Coronary artery (tissue), 2 donors: Measurements from ENCODE around the gene MICB.
A peak's percentile ranks its signal among the peaks of the same experiment; 100 is the strongest.
"Not testable (repeated sequence)": the region's sequence is repeated elsewhere in the genome, so short reads cannot be mapped to it uniquely, and the experiment has no call there.

Experiments
- DNase-seq: peaks from one replicate; pipeline ENCODE4 v3.0.0-alpha.2; 2017; ENCODE audit warnings: low spot score
- H3K27ac ChIP-seq, 2 donors: fragments of 200-600 bp; sonication (generic); one replicate each; pipeline ENCODE4 v1.5.1; 2016 to 2019
- H3K4me3 ChIP-seq: fragments of 200-600 bp; sonication (generic); 2 replicates; pipeline ENCODE4 v1.5.1; 2016; ENCODE audit warnings: mild to moderate bottlenecking, moderate library complexity
- CTCF ChIP-seq: fragments of 200-600 bp; sonication (generic); IDR thresholded peaks from one replicate; pipeline ENCODE4 v1.5.1; 2019; ENCODE audit warnings: antibody characterized with exemption

The MICB gene

GRCh38 chr6:31483392-31483791, 14.6 kb upstream of the MICB start:
- no peak for TF ChIP-seq CTCF
- H3K27ac ChIP-seq = no peak overlapping the region
- no peak overlapping the region for H3K4me3 ChIP-seq
- no peak for DNase-seq

- no peak overlapping the region for H3K4me3 ChIP-seq
- TF ChIP-seq CTCF = no peak
- no peak for DNase-seq
Observed at GRCh38 chr6:31485055-31485454, 12.9 kb upstream of the MICB start.

GRCh38 chr6:31486065-31486837, 11.7 kb upstream of the MICB start:
- H3K4me3 ChIP-seq, H3K27ac ChIP-seq, DNase-seq: not testable (repeated sequence)

More at GRCh38 chr6:31485055-31485454, 12.9 kb upstream of the MICB start:
- H3K27ac ChIP-seq = no peak overlapping the region

GRCh38 chr6:31487674-31488073, 10.3 kb upstream of the MICB start:
- not testable (repeated sequence) for DNase-seq, H3K27ac ChIP-seq, H3K4me3 ChIP-seq

GRCh38 chr6:31489086-31489485, 8.9 kb upstream of the MICB start:
- DNase-seq = no peak
- no peak overlapping the region for H3K27ac ChIP-seq
- H3K4me3 ChIP-seq = no peak overlapping the region
- no peak for TF ChIP-seq CTCF

GRCh38 chr6:31490115-31490873, 7.7 kb upstream of the MICB start:
- Histone ChIP-seq H3K27ac (no peak overlapping the region), H3K4me3 (no peak overlapping the region)
- no peak for DNase-seq
- TF ChIP-seq CTCF = no peak

- DNase-seq, H3K27ac ChIP-seq: not testable (repeated sequence)
- peak overlapping the region; percentile 81 for H3K4me3 ChIP-seq
- TF ChIP-seq CTCF = peak; percentile 42
Observed at GRCh38 chr6:31493550-31493874, 4.4 kb upstream of the MICB start.
